ENCODE data around the gene GALE.

The GALE gene

GRCh38 chr1:23756676-23757075 lies 43.9 kb downstream of the GALE start:
- no peak for DNase-seq

DNA sequence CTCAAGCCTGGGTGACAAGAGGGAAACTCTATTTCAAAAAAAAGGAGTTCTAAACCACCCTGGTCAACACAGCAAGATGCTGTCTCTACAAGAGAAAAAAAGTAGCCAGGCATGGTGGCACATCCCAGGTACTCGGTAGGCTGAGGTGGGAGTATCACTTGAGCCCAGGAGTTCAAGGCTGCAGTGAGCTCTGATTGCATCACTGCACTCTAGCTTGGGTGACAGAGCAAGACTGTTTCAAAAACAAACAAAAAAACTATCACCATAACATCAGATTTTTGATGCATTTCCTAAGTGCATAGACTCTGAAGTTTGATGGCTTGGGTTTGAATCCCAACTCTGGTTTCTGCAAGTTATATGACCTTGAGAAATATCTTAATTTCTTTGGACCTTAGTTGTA lies 47.6 kb downstream of the GALE start:
- no peak for DNase-seq

DNA sequence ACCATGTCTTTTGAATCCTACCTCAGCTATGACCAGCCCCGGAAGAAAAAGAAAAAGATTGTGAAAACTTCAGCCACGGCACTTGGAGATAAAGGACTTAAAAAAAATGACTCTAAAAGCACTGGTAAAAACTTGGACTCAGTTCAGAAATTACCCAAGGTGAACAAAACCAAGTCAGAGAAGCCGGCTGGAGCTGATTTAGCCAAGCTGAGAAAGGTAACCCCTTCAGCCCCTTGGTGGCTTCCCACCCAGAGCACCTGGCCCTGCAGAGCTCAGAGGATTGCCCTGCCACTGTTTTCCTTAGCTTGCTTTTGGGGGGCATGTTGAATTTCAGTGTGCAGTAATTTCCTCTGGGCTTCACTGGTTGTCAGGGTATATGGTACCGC lies 48.7 kb downstream of the GALE start:
- no peak for DNase-seq

DNA sequence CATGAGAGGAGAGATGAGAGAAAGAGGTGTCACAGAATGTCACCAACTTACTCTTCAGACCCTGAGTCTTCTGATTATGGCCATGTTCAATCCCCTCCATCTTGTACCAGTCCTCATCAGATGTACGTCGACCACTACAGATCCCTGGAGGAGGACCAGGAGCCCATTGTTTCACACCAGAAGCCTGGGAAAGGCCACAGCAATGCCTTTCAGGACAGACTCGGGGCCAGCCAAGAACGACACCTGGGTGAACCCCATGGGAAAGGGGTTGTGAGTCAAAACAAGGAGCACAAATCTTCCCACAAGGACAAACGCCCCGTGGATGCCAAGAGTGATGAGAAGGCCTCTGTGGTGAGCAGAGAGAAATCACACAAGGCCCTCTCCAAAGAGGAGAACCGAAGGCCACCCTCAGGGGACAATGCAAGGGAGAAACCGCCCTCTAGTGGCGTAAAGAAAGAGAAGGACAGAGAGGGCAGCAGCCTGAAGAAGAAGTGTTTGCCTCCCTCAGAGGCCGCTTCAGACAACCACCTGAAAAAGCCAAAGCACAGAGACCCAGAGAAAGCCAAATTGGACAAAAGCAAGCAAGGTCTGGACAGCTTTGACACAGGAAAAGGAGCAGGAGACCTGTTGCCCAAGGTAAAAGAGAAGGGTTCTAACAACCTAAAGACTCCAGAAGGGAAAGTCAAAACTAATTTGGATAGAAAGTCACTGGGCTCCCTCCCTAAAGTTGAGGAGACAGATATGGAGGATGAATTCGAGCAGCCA lies 49.3 kb downstream of the GALE start:
- DNase-seq: peak in 1 of 56 donors; percentile 2

GRCh38 chr1:23748016-23748415 lies 52.5 kb downstream of the GALE start:
- DNase-seq: no peak
